Activated CD8-positive, alpha-beta memory T cell treated with anti-CD3 and anti-CD28 coated beads, Interleukin-2, amount 50 U/mL, for 1 hour (primary cell): ENCODE results near the gene DAND5.
"Not testable (repeated sequence)": the region's sequence is repeated elsewhere in the genome, so short reads cannot be mapped to it uniquely, and the experiment has no call there.

ENCODE experiments used
- DNase-seq: peaks from one replicate; pipeline ENCODE4 v3.0.0-alpha.2; 2020; ENCODE audit errors: extremely low read depth

Gene DAND5

GRCh38 chr19:12965017-12965811 is 4.2 kb upstream of the DAND5 start:
- no peak for DNase-seq

- no peak for DNase-seq
Observed at GRCh38 chr19:12965812-12966135, 3.6 kb upstream of the DAND5 start.

- DNase-seq = no peak
Observed at GRCh38 chr19:12967907-12968306, 1.5 kb upstream of the DAND5 start.

GRCh38 chr19:12970070-12970820 is 869 bp downstream of the DAND5 start:
- DNase-seq = no peak

- no peak for DNase-seq
Observed at GRCh38 chr19:12973236-12973635, 3.9 kb downstream of the DAND5 start.

GRCh38 chr19:12974301-12975220 is 5.2 kb downstream of the DAND5 start:
- no peak for DNase-seq

- DNase-seq = no peak
Observed at GRCh38 chr19:12975221-12975741, 5.9 kb downstream of the DAND5 start.

- not testable (repeated sequence) for DNase-seq
Observed at GRCh38 chr19:12976109-12976508, 6.7 kb downstream of the DAND5 start.

- DNase-seq = no peak
Observed at GRCh38 chr19:12979974-12980373, 10.6 kb downstream of the DAND5 start.

- no peak for DNase-seq
Observed at GRCh38 chr19:12982648-12983047, 13.3 kb downstream of the DAND5 start.

- DNase-seq = no peak
Observed at GRCh38 chr19:12983091-12983490, 13.7 kb downstream of the DAND5 start.

GRCh38 chr19:12983542-12984142 is 14.3 kb downstream of the DAND5 start:
- DNase-seq = no peak

GRCh38 chr19:12984143-12984627 is 14.8 kb downstream of the DAND5 start:
- no peak for DNase-seq

GRCh38 chr19:12984683-12985048 is 15.3 kb downstream of the DAND5 start:
- no peak for DNase-seq

GRCh38 chr19:12985049-12985776 is 15.8 kb downstream of the DAND5 start:
- no peak for DNase-seq

- DNase-seq = no peak
Observed at GRCh38 chr19:12986726-12987125, 17.4 kb downstream of the DAND5 start.

GRCh38 chr19:12987190-12987589 is 17.8 kb downstream of the DAND5 start:
- no peak for DNase-seq

GRCh38 chr19:12987781-12988180 is 18.4 kb downstream of the DAND5 start:
- DNase-seq = no peak

- DNase-seq = no peak
Observed at GRCh38 chr19:12990431-12990830, 21.1 kb downstream of the DAND5 start.

- no peak for DNase-seq
Observed at GRCh38 chr19:12990853-12991252, 21.5 kb downstream of the DAND5 start.

GRCh38 chr19:12991296-12991695 is 21.9 kb downstream of the DAND5 start:
- DNase-seq = no peak
